Bronchial smooth muscle cell (primary cell): ENCODE data around the gene ANKK1. TPM values are rescaled to one million over a fixed set of nuclear protein-coding genes. Genes with fewer than 3 reads are reported as not detected.

Experiments used
- total RNA-seq: library from RNA; depleted of rRNA; stranded (reverse); fragments of >200 nt; gene quantifications from 2 replicates; pipeline ENCODE4 v1.2.1, GENCODE V29; 2014

Gene ANKK1, protein sequence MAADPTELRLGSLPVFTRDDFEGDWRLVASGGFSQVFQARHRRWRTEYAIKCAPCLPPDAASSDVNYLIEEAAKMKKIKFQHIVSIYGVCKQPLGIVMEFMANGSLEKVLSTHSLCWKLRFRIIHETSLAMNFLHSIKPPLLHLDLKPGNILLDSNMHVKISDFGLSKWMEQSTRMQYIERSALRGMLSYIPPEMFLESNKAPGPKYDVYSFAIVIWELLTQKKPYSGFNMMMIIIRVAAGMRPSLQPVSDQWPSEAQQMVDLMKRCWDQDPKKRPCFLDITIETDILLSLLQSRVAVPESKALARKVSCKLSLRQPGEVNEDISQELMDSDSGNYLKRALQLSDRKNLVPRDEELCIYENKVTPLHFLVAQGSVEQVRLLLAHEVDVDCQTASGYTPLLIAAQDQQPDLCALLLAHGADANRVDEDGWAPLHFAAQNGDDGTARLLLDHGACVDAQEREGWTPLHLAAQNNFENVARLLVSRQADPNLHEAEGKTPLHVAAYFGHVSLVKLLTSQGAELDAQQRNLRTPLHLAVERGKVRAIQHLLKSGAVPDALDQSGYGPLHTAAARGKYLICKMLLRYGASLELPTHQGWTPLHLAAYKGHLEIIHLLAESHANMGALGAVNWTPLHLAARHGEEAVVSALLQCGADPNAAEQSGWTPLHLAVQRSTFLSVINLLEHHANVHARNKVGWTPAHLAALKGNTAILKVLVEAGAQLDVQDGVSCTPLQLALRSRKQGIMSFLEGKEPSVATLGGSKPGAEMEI
- total RNA-seq: under 0.01 and 0.17 TPM in 2 replicates

DNA sequence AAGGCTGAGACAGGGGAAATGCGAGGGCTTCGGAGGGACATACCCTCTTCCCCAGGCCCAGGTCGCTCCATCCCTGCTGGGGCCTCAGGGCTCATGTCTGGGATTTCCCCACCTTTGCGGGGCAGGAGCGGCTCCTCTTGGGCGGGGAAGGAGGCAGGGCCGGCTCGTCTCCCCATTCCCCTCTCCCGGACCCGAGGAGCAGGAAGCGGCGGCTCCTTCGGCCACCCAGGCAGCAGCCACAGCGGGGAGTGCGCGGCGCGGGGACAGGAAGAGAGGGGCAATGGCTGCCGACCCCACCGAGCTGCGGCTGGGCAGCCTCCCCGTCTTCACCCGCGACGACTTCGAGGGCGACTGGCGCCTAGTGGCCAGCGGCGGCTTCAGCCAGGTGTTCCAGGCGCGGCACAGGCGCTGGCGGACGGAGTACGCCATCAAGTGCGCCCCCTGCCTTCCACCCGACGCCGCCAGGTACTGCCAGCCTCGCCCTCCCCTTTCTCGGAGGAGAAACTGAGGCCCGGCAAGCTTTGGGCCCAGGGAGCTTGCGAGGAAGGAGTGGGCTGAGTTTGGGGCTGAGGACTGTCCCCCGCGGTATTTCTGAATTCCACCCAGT, at the start of gene ANKK1:
TSS of gene ANKK1 (plus strand) at position 175 of the 607 bp plus-strand sequence. CDS start at position 281, 106 bp downstream.

Other genes with a start within 250 kb of the ANKK1 start
- 5.8 and 8.4 TPM in 2 replicates for gene TTC12, start 73.2 kb upstream of the ANKK1 start, total RNA-seq
- 0.32 and 0.34 TPM in 2 replicates for gene DRD2, start 87.6 kb downstream of the ANKK1 start, total RNA-seq